ENCODE results near the gene MED14.

MED14 gene

DNA sequence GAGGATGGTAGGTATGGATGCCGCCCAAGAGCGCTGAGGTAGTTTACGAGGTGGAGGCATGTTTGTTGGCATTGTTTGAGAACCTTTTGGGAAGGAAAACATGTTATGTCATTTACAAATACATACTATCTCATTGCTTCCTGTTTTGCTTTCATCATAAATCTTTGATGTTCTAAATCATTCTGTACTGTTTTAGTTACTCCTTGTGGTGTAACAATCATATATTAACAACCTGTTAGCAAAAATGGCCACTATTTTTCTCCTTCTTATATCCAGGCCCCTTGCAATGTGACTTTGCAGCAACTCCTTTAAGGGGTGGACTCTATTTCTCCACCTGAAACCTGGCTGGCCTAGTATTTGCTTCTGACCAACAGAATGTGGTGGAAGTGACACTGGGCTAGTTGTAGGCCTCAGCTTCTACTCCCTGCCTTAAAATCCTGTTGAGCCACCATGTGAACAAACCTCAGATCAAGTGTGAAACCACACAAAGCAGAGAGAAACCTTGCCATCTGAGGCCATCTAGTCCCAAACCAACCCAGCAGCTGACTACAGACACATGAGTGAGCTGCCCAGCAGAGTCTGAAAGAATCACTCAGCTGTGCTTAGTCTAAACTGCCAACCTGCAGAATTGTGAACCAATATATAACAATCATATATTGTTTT lies 72.1 kb downstream of the MED14 start:
- DNase-seq (ENCODE audit: low read depth): no peak

DNA sequence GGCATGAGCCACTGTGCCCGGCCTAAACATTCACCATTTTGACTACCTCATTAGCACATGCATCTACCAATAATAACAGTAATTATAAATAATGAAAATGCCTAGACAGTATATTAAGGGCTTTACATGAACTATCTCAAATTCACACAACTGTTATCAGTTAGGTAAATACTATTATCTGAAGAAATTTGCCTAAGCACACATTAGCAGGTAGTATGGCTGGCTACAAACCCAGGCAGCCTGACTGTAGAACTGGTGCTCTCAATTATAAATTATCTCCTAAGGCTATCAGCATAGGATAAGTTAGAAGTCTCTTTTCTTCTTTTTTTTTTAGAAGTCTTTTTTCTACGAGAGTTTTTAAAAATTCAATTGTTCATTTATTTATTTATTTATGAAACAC lies 73.9 kb downstream of the MED14 start:
- DNase-seq (ENCODE audit: low read depth): no peak

DNA sequence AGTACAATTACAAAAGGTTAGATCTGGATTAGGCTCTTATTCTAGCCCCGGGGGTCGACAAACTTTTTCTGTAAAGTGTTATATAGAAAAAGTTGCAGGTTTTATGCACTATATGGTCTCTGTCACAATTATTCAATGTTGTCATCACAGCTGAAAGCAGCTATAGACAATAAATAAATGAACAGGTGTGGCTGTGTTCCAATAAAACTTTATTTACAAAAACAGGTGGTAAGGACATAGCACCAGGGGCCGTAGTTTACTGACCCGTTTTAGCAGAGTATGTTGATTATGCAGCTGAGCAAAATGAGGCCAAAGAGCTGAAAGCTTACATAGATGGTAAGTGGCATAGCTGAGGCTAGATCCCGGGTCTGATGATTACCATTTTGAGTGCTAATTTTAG lies 75.0 kb downstream of the MED14 start:
- no peak for DNase-seq (ENCODE audit: low read depth)

DNA sequence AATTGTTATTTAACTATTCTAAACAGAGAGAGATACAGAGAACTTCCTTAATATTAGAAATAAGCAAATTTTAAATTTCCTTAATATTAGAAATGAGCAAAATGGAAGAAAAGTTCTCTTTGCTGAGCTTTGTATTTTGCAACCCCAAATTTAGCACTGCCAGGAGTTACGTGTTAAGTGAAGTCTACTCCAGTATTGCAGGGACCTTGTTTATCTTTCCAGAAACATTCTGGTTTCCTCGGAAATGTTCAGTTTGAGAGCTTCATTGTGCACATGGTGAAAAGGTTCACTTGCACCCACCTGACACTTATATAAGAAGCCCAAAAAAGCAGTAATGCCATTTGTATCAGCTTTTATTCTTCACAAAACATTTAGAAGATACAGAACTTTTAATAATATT lies 81.8 kb downstream of the MED14 start:
- no peak for DNase-seq (ENCODE audit: low read depth)

DNA sequence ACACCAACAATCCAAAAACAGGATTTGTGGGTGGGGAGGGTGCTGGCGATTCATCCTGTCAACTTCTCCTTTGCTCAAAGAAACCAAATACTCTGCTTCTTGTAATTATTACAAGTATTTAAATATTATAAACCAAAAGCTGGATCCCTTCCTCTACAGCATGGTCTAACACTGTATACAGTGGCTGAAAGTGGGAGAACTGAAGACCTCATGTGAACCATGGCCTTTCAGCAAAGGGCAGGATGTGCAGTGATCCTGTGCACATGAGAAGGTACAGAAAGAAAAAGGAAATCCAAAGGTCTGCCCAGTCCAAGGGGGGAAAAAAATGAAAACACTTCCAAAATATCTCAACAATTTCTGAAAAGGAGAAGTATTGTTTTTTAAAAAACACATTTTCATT lies 82.7 kb downstream of the MED14 start:
- no peak for DNase-seq (ENCODE audit: low read depth)

DNA sequence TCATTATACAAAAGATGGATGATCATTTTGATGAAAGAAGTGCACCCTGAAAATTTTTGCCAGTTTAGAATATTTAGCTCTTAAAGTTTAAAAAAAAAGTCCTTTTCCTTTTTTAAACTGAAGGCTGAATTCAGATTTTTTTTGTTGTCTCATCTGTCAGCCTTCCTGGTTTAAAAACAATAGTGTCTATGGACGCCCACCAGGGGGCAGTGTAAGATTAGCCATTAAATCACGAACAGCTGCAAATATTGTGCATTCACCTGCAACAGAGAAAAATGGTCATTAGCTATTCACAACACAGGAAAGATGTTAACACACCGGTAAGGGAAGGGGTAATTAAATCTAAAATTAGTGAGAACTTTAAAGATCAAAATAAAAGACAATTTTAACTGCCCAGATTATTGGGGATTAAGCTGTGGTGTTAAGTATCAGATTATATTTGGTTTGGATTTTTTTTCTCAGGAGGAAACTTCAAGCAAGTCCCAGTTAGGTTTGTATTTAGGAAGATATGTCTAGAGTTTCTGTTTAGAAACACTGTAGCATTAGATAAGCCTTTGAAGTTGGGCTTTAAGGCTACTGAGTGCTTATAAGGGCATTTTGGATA lies 83.6 kb downstream of the MED14 start:
- peak; percentile 6 for DNase-seq (ENCODE audit: low read depth)

DNA sequence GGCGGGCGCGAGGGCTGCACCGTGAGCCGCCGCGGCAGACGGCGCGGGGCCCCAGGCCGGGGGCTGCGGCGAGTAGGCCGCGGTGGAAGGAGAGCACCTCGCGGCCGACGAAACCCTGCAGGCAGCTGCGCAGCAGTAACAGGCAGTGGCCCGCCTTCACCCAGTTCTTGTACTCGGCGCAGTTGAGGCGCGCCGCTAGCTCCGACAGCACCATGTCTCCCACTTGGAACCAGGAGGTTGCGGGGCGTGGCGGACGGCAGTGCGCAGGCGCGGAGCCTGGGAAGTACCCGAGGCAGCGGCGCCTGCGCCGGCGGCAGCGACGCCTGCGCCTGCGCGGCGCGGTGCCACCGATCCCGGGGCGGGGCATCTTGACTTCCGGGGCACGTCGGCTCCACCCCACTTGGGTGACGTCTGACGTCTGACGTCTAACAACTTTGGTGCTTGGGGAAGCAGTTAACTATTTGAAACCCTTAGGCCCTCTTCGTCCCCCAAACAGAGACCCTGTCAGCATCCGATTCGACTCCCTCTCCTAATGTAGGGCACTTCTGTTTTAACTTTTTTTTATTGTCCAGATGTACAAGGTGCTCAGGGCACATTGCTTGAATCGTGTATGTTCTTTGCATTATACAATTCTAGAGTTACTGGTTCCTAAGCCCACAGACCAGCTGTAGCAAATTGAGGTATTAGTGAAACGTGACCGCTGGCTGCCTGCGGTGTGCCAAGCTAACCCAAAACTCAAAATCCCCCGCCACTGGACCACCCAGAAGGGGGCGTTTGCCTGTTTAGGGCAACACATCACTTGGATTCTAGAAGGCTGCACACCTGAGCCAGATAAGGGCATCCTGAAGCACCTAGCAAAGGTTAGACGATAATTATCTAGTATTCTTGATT lies 87.8 kb downstream of the MED14 start, which contains the start of gene CXorf38:
Gene CXorf38 (minus strand): TSS at position 255 of the 891 bp plus-strand sequence. CDS start 41 bp downstream, at position 214.
- peak; percentile 76 for DNase-seq (ENCODE audit: low read depth)

DNA sequence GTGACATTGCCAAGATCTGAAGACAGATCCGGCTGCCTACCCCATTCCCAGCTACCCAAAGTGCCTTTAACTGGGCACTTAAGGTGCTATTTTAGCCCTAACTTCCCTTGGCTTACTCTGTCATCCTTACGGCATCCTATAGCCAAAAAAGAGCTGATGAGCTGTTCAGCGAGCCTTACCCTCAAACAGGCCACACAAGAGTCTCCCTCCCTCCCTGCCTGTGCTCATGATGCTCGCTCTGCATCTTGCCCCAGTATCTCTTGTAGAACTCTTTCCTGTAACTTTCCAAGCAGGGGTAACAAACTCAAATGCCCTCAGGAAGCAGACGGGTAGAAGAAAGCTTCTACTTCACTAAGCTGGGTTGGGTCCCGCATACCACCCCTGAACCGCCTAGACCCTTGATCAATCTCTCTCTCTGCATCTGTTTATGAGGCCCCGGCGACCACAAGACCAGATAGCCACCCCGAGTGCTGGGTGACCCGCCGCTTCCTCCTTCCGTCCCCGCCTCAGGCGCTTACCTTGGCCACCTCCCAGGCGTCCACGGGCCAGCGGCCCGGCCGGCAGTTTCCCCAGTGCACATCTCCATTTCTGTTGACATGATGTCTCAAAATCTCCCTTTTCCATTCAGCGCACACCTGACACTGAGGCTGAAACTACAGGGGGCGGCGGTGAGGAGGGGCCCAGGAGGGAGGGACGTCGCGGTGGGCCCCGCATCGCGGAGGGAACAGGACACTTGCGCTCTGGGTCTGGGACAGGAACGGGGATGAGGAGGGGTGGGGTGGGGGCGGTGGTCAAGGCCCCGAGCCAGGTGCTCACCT lies 88.6 kb downstream of the MED14 start:
- DNase-seq (ENCODE audit: low read depth): peak; percentile 3

DNA sequence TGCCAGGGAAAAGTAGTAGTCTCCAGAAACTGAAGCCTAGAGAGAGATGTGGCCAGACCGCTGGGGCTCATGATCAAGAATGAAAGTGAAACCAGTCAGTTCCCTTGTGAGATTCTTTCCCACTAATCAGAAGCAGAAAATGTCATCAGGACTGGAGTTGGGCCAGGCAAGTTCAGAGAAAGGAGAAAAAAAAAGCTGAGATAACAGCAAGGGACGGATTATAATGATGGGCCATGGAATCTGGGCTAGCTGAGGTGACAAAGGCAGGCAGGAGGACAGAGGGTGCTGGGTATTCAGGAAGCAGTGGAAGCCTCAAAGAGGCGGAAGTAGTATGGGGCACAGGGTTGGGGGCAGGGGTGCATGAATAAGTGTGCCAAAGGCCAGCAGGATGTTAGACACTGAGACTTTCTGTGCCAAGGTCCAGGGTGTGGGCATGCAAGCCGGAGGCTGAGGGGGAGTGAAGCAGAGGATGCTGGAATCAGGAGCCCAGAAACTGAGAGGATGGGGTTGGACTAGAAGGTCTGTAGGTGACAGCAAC lies 90.5 kb downstream of the MED14 start:
- DNase-seq (ENCODE audit: low read depth): peak; percentile 1

DNA sequence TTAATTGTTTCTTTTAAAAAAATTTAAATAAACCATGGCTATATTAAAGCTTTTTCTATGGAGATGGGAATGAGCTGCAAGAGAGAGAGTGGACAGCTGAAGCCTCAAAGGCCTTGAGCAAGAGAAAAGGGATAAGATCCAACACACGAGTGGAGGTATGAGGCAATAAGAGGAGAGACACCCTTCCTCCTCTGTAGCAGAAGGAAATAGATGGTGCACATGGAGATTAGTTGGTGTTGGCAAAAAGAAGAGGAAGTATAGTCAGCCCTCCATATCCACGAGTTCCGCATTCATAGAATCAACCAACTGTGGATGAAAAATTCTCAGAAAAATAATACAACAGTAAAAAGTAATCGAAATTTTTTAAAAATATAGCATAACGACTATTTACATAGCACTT lies 91.2 kb downstream of the MED14 start:
- no peak for DNase-seq (ENCODE audit: low read depth)

DNA sequence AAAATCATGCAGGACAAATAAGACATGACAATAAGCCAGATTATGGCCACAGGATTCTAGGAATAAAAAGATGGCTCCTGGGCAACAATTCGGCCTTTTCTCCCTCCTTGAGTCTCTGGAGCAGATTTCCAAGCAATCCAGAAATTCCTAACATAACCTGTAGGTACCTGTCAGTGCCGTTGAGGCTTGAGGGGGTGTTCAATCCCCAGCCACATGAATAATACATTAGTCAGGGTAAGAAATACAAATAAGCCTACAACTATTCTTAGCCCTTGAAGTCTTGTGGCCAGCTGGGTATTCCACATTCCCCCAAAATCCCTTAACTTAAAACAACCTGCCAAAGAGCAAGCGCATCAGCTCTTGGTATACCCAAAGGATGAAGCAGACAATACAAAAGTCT lies 97.7 kb downstream of the MED14 start:
- no peak for DNase-seq (ENCODE audit: low read depth)

DNA sequence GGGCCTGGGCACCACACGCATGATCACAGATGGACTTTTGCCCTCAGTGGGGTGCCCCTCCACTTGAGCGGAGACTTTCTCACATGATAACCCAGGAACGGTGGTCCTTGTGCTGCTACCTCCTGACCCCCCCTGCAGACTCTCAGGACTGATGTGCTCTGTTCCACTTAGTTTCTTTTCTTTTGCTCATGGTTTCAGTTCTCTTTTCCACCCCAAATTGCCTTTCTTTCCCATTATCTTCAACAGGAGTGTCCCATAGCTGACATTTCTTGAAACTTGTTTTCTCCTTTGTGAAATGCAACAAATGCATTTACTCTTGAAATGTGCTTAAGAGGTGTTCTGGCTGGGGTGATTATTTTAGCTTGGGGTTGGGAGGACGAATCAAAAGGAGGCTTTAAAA lies 103.1 kb downstream of the MED14 start:
- no peak for DNase-seq (ENCODE audit: low read depth)

DNA sequence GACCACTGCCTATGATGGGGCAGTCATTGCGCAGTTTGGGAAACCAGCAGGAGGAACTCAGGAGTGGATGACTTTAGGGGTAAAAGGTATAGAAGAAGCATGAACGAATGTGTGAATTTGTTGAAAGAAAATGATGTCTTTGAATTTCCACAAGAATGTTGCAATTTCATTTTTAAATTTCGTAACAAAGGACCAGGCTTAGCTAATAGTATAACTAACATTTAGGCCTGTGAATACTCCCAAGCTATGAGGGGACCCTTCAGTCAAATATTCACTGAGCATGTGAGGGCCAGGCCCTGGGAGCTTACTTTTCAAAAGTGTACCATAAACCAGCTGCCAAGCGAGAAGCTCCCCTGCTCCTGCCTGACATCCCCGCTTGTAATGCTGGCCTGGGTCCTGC lies 106.8 kb downstream of the MED14 start:
- DNase-seq (ENCODE audit: low read depth): no peak

DNA sequence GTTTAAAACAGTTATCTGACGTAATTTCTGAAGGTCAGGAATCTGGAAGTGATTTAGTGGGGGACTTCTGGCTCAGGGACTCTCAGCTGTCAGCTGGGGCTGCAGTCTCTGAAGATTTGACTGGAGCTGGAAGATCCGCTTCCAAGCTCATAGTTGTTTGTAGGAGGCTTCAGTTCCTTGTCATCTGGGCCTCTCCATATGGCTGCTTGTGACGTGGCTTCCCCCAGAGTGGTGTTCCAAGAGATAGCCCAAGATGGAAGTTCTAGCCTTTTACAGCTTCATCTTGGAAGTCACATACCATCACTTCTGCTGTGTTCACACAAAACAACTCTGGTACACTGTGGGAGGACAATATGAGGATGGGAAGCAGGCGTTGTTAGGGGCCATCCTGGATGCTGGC lies 110.0 kb downstream of the MED14 start:
- DNase-seq (ENCODE audit: low read depth): no peak

DNA sequence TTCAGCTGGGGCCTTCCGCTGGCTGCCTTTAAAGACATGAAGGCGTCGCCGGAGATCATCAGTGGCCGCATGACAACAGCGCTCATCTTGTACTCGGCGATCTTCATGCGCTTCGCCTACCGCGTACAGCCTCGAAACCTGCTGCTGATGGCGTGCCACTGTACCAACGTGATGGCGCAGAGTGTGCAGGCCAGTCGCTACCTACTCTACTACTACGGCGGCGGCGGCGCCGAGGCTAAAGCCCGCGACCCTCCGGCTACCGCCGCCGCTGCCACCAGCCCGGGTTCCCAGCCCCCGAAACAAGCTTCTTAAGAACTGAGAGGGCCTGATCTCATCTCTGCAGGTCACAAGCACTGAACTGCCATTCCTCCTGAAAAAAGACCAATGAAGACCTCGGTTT lies 111.7 kb downstream of the MED14 start:
- no peak for DNase-seq (ENCODE audit: low read depth)

DNA sequence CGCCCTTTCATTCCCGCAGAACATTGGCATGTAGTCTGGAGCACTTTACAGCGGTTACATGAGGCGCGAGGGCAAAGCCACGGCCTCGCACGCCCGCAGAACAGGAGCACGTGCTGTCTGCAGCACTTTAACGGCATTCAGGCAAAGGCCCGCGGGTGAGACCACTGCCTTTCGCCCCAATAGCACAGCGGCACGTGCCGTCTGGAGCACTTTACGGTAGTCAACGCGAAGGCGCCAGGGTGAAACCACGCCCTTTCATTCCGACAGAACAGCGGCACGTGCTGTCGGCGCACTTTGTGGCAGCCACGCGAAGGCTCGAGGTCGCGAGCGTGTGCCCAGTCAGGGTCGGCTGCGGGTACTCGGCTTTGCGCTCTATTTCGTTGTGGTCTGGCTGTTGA lies 112.2 kb downstream of the MED14 start, which contains the start of gene MPC1L:
Gene MPC1L (plus strand): TSS at position 290 of the 398 bp plus-strand sequence. CDS start 138 bp downstream, outside the sequence.
- no peak for DNase-seq (ENCODE audit: low read depth)

DNA sequence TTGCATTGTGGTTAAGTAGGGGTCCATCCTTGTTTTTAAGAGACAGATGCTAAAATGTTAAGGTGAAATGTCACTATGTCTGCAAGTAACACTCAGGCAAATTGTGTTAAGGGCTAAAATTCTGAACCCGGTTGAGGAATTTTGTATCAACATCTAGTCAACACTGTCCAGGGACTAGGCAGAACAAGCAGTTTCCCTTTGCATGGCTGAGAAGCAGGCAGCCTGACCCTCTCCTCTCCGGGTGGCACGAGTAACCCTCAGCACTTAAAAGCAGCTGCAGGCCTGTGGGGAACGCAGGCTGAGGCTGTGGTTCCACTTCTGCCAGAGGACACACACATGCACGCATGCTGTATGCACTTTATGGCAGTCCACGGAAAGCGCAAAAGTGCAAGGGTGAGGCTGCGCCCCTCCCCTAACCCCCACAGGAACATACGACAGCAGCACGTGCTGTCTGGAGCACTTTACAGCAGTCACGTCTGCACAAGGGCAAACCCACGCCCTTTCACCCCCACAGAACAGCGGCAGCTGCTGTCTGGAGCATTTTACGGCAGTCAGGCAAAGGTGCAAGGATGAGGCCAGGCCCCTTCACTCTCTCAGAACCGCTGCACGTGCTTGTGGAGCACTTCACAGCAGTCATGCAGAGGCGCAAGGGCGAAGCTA lies 112.7 kb downstream of the MED14 start:
- DNase-seq (ENCODE audit: low read depth): no peak

DNA sequence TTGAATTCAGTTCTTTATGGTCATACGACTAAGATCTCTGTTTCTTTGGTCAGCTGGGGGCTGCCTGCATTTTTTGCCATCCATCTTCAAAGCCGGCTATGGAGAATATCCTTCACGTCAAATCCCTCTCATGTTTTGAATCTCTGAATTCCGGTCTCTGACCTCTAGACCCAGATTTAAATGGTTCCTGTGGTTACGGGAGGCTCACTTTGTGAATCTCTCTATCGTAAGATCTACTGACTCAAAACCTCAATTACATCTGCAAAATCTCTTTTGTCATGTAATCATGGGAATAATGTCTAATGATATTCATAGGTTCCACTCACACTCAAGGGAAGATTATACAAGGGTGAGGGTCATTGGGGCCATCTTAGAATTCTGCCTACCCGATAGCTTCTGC lies 117.8 kb downstream of the MED14 start:
- no peak for DNase-seq (ENCODE audit: low read depth)

DNA sequence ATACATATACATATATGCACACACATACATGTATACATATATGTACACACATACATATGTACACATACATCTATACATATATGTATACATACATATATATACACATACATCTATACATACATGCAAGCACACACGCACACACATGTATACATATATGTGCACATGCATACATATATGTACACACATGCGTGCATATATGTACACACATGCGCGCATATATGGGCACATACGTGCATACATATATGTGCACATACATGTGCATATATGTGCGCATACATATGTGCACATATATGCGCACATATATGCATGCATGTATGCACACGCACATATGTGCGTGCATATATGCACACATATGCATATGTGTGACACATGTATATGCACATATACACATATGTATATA lies 119.4 kb downstream of the MED14 start:
- DNase-seq (ENCODE audit: low read depth): no peak

DNA sequence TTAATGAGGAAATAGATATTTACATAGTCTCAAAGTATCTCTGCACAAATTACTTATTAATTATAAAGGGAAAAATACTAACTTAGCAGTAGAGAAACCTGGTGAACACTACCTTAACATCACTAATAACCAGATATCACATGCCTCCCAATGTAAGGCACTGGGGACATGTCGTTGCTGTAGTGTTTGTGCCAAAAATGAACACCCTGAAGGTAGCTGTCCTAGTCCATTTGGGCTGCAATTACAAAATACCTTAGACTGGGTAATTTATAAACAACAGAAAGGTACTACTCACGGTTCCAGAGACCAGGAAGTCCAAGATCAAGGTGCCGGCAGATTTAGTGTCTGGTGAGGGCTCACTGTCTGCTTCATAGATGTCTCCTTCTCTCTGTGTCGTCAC lies 122.8 kb downstream of the MED14 start:
- DNase-seq (ENCODE audit: low read depth): no peak

DNA sequence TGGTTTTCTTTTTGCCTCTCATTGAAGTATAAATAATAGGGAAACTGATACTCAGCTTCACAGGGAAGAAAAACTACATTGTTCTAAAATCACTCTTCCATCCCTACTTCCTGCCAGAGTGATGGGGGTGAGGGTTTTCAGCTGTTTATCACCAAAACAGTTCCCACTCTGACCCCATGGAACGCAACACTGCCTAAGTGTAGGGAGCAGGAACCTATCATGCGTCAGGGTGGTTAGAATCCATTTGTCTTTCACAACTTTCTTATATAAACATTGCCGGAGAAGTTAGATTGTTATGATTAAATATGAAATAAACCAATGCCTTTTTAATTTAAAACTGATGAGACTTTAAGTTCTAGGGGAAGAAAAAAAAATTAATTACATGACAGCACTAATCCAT lies 128.0 kb downstream of the MED14 start:
- DNase-seq (ENCODE audit: low read depth): no peak

Measured in stimulated activated CD8-positive, alpha-beta memory T cell treated with anti-CD3 and anti-CD28 coated beads, Interleukin-15, amount 100 ng/mL, for 24 hours (primary cell).